Midbrain (tissue), 1 donor: ENCODE data around the gene ZNF649.
A peak's percentile ranks its signal among the peaks of the same experiment; 100 is the strongest.

Source experiments
- DNase-seq: peaks from one replicate; lab custom pipeline; 2025; lab: John Stamatoyannopoulos, UW

Gene ZNF649

DNA sequence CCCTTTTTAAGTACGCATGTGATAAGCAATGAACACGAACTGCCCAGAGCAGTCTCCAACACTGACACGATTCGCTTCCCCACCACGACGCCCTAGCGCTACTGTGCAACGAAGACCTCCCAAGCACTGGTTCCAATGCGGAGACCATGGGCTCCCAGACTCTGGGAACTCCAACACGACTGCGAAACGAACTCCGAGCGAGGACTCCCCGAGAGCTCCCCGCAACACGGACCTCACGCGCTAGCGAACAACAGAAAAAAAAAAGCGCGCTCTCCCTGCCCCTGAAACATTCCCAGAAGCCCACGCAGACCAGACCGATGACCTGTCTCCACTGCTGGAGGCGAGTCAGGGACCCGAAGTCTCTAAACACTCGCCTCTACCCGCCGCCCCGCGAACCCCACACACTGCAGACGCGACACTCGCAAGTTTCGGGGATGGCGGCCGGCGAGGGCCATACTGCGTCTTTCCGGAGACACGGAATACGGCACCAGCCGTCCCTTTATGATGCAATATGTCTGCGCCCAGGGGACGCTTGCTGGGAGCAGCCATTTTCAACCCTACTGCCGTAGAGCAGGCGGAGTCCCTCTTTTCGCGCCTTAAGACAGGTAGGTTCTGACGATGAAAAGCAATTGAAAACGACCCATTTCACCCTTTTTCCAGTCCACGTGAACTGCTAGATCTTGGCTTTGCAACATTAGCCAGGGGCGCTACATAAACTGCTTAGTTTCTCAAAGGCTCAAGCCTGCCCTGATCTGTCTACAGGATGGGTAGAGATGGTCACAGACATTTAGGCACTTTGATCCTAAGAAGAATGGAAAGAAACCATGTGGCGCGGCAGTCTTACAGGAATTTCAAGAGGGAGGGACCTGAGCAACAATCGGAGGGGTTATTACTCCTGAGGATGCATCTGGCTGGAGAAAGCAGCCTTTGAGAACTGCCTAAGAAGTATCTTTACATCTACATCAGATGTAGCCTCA lies 17.0 kb downstream of the ZNF649 start, which contains the start of gene ZNF577:
Gene ZNF577, minus strand, starts transcription at position 430 of the 977 bp plus-strand sequence. CDS start 7,569 bp downstream, outside the sequence.
- DNase-seq, result peak; percentile 85

DNA sequence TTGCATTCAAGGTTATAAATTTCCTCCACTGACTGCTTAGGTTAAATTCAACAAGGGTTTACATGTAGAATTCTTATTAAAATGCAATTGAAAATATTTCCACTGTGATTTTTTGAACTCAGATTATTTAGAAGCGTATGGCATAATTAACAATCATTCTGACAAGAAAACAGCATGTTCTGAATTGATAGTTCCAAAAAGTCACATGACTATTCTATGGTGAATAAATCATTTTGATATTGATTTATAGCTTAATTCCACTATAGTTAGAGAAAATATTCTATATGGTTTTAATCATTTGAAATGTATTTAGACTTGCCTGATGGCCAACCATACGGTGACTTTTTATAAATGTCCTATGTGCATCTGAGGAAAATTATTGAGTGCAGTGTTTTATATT lies 20.1 kb downstream of the ZNF649 start:
- DNase-seq, result no peak

DNA sequence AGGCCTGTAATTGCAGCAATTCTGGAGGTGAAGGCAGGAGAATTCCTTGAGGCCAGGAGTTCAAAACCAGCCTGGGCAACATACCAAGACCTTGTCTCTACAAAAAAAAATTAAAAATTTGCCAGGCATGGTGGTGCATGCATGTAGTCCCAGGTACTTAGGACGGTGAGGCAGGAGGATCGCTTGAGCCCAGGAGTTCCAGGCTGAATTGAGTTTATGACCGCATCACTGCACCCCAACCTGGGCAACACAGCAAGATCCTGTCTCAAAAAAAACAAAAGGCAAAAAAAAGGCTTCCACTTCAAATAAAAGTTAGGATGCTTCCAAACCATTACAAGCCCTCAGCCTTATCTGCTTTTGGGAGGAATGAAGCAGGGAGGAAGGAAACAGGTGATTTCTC lies 22.3 kb downstream of the ZNF649 start:
- no peak for DNase-seq

DNA sequence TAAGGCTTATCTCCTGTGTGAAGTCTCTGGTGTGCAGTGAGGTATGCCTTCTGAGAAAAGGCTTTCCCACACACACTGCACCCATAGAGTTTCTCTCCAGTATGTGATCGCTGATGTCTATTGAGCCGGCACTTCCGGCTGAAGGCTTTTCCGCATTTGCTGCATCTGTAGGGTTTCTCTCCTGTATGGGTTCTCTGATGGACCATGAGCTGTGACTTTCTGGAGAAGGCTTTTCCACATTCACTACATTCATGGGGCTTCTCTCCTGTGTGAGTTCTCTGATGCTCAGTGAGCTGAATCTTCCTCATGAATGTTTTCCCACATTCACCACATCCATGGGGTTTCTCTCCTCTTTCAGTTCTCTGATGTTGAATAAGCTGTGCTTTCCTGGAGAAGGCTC lies 31.7 kb downstream of the ZNF649 start:
- DNase-seq, result no peak

DNA sequence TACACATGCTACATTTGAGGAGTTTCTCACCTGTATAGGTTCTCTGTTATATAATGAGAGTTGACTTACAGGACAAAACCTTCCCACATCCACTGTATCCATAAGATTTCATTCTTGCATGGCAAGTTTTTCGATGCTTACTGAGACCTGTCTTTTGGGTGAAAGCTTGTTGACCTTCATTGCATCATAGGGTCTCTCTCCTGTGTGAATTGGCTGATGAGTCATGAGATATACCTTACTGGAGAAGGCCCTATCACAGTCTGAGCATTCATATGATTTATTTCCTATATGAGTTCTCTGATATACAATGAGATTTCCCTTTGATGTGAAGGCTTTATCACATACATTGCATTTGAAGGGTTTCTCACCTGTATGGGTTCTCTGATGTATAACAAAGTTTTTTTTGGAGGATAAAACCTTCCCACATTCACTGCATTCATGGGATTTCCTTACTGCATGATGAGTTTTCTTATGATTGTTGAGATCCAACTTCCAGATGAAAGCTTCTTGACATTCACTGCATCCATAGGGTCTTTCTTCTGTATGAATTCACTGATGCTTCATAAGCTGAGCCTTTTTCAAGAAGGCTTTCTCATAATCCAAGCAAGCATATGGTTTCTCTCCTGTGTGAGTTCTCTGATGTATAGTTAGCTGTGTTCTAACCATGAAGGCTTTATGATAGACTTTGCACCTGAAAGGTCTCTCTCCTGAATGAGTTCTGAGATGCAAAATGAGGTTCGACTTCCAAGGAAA lies 42.8 kb downstream of the ZNF649 start:
- no peak for DNase-seq
